IPS DF 19.7 (cell line): ENCODE measurements around the gene DOCK7.
"Not testable (repeated sequence)": the region's sequence is repeated elsewhere in the genome, so short reads cannot be mapped to it uniquely, and the experiment has no call there.

ENCODE experiments used
- DNase-seq: peaks from one replicate; pipeline ENCODE4 v3.0.0-alpha.2; 2013; ENCODE audit warnings: low read depth, low spot score

DOCK7 gene

DNA sequence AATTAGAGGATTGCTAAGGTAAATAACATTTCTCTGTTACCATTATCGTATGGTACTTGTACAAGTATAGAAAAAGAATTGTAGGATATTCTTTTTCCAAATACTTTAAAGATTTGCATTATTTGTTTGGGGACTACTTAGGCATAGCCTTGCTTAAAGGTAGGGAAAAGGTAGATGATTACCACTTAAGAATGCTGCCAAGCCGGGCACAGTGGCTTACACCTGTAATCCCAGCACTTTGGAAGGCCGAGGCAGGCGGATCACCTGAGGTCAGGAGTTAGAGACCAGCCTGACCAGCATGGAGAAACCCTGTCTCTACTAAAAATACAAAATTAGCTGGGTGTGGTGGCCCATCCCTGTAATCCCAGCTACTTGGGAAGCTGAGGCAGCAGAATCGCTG lies 10.0 kb upstream of the DOCK7 start:
- not testable (repeated sequence) for DNase-seq

DNA sequence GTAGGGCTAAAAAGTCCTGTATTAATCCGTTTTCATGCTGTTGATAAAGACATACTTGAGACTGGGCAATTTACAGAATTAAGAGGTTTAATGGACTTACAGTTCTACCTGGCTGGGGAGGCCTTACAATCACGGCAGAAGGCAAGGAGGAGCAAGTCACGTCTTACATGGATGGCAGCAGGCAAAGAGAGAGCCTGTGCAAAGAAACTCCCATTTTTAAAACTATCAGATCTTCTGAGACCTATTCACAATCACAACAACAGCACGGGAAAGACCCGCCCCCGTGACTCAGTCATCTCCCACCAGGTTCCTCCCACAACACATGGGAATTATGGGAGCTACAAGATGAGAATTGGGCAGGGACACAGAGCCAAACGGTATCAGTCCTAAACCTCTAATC lies 6.3 kb upstream of the DOCK7 start:
- DNase-seq: not testable (repeated sequence)

DNA sequence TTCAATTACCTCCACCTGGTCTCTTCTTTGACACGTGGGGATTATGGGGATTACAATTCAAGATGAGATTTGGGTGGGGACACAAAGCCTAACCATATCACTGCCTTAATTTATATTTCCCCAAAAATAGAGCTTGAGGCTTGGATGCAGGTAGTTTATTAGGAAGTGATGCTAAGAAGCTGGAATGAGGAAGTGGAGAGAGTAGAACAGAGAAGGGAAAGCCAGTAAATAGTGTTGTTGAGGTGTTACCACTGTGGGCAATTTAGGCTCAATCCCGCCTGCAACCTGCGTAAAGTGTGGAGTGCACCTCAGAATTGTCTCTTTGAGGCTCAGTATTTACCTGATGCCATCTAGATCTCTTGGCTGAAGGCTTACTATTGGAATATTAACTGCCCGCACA lies 4.9 kb upstream of the DOCK7 start:
- DNase-seq: no peak

- no peak for DNase-seq
These were observed 3.1 kb upstream of the DOCK7 start for GRCh38 chr1:62691062-62691844.

- DNase-seq: no peak
These were observed 1.3 kb upstream of the DOCK7 start for GRCh38 chr1:62689524-62689923.

GRCh38 chr1:62688687-62689085 lies 500 bp upstream of the DOCK7 start:
- DNase-seq: no peak

DNA sequence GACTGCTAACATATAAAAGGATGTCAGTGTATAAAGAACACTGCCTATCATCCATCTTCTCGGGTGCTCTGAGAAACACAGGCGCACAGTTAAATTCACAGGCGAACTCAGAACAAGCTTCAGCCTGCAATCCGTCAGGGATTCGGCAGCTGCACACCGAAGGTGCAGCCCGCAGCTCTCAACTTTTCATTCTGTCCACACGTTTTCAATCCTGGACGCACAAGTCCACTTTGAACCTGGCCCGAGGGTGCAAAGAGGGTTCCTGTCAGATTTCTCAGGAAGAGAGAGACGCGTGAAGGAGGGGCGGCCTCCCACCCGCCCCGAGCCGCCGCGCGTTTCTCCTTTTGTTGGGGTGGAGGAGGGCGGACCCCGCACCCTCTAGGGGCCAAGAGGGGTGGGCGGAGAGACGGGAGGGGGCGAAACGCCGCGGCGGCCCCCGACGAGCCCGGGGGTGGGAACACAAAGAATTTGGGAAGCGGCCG lies 724 bp downstream of the DOCK7 start:
- DNase-seq: no peak

GRCh38 chr1:62686822-62687221 lies 1.4 kb downstream of the DOCK7 start:
- no peak for DNase-seq

DNA sequence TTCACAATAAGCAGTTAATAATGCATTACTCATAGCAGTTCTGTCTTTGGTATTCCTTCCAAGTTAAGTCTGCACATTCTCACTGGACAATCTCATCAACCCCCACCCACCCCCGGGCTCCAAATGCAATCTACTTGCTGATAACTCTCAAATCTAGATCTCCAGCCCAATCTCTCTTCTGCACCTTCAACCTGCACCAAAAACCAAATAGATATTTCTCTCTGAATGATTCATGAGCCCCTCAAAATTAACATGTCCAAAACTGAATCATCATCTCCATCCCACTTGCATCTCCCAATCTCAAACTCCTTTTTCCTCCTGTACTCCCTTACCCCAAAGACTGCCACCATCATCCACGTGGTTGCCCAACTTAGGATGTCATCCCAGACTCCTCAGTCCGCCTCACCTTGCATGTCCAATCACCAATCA lies 2.7 kb downstream of the DOCK7 start:
- no peak for DNase-seq

- DNase-seq: no peak
These were observed 5.7 kb downstream of the DOCK7 start for GRCh38 chr1:62682531-62682930.

DNA sequence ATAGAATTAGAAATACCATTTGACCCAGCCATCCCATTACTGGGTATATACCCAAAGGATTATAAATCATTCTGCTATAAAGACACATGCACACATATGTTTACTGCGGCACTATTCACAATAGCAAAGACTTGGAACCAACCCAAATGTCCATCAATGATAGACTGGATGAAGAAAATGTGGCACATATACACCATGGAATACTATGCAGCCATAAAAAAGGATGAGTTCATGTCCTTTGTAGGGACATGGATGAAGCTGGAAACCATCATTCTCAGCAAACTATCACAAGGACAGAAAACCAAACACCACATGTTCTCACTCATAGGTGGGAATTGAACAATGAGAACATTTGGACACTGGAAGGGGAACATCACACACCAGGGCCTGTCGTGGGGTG lies 7.2 kb downstream of the DOCK7 start:
- not testable (repeated sequence) for DNase-seq

- not testable (repeated sequence) for DNase-seq
These were observed 10.4 kb downstream of the DOCK7 start for GRCh38 chr1:62677822-62678221.

- no peak for DNase-seq
These were observed 11.4 kb downstream of the DOCK7 start for GRCh38 chr1:62676611-62677356.

DNA sequence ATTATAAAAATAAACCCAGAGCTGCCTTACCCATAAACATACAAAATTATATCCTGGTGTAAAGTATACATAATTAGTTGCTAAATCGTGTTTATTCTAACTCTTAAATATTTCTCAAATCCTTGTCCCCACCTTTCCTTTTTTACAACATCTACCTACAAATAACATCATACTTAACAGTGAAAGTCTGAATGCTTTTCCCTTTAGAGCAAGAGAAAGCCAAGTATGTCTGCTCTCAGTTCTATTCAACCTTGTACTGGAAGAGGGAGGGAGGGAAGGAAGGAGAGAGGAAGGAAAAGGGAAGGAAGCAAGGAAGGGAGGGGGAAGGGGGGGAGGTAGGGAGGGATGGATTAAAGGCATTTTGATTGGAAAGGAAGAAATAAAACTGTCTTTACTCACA lies 14.6 kb downstream of the DOCK7 start:
- DNase-seq: no peak

- no peak for DNase-seq
These were observed 16.2 kb downstream of the DOCK7 start for GRCh38 chr1:62672029-62672428.

- no peak for DNase-seq
These were observed 33.4 kb downstream of the DOCK7 start for GRCh38 chr1:62654744-62655143.

- no peak for DNase-seq
These were observed 35.8 kb downstream of the DOCK7 start for GRCh38 chr1:62652387-62652786.

- no peak for DNase-seq
These were observed 44.9 kb downstream of the DOCK7 start for GRCh38 chr1:62643283-62643682.

DNA sequence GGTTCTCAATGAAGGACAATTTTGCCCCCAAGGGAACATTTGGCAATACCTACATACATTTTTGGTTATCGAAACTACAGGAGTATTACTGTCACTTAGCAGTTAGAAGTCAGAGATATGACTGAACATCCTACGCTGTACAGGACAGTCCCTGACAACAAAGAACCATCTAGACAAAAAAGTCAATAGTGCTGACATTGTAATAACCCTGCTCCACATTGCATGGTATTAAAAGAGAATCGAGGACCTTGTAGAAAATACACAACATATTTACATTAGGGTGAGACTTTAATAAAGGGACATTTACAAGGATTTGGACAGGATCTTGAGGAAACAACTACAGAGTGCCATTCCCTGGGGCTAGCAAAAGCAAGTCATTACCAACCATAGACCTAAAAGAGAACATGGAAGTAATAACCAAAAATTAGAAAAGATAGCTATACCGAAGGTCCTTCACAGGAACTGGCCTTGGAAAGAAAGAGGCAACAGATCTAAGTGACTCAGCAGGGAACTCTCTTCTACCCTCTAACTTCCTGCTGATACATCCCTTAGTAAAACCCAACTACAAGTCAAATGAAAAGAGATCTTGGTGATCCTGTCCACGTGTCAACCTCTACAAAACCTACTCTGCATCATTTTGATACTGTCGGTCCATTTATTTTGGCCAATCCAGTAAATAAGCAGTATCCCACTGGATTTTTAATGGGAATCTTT lies 50.6 kb downstream of the DOCK7 start:
- DNase-seq: no peak

DNA sequence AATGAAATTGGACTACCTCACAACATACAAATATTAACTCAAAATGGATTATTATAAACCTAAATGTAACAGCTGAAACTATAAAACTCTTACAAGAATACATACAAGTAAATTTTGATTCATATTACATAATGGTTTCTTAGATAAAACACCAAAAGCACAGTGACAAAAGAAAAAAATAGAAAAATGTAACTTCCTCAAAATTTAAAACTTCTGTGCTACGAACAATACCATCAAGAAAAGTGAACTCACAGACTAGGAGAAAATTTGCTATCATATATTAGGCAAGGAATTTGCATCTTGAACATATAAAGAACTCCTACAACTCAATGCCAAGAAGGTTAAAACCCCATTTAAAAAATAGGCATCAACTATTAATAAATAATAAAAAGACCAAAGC lies 59.7 kb downstream of the DOCK7 start:
- DNase-seq: no peak

- no peak for DNase-seq
These were observed 62.8 kb downstream of the DOCK7 start for GRCh38 chr1:62625415-62625814.

- no peak for DNase-seq
These were observed 66.3 kb downstream of the DOCK7 start for GRCh38 chr1:62621907-62622306.
